ENCODE data around the gene RPS6KA3. TPM values are rescaled to one million over a fixed set of nuclear protein-coding genes. Genes with fewer than 3 reads are reported as not detected.

RPS6KA3 gene
- total RNA-seq, 1 donor from 2014 or later: 9.0 TPM

DNA sequence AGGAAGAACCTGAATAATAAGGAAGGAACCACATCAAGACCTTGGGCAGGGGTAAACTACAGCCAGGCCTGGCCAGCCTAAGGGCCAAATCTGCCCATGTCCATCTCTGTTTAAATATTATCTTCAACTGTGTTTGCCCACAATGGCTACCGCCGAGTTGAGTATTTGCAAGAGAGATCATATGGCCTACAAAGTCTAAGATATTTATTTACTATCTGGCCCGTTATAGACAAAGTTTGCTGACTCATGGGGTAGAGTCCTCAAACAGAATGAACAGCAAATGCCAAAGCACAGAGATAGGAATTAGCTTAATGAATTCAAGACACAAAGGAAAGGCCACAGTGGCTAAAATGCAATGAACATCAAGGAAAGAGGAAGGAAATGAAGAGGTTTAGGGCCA is 44.8 kb downstream of the RPS6KA3 start:
- Mint-ChIP-seq H3K4me3 (ENCODE audit: unreplicated experiment) (no peak overlapping the region), H3K27ac (ENCODE audit: unreplicated experiment) (no peak overlapping the region), H3K27me3 (ENCODE audit: unreplicated experiment) (no peaks in the 10 kb centered on the region), H3K36me3 (ENCODE audit: unreplicated experiment) (no peaks in the 10 kb centered on the region), H3K9me3 (ENCODE audit: unreplicated experiment) (no peaks in the 10 kb centered on the region), H3K4me1 (ENCODE audit: low read depth, unreplicated experiment) (no peaks in the 10 kb centered on the region)
- TF ChIP-seq, protein P1, sequence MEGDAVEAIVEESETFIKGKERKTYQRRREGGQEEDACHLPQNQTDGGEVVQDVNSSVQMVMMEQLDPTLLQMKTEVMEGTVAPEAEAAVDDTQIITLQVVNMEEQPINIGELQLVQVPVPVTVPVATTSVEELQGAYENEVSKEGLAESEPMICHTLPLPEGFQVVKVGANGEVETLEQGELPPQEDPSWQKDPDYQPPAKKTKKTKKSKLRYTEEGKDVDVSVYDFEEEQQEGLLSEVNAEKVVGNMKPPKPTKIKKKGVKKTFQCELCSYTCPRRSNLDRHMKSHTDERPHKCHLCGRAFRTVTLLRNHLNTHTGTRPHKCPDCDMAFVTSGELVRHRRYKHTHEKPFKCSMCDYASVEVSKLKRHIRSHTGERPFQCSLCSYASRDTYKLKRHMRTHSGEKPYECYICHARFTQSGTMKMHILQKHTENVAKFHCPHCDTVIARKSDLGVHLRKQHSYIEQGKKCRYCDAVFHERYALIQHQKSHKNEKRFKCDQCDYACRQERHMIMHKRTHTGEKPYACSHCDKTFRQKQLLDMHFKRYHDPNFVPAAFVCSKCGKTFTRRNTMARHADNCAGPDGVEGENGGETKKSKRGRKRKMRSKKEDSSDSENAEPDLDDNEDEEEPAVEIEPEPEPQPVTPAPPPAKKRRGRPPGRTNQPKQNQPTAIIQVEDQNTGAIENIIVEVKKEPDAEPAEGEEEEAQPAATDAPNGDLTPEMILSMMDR (IDR thresholded peaks at IDR 0.05; ENCODE audit: partially characterized antibody, unreplicated experiment): no peak
- DNase-seq: no peak

GRCh38 chrX:20218836-20219505 is 47.7 kb downstream of the RPS6KA3 start:
- Mint-ChIP-seq H3K4me1 (ENCODE audit: low read depth, unreplicated experiment) (no peaks in the 10 kb centered on the region), H3K9me3 (ENCODE audit: unreplicated experiment) (no peaks in the 10 kb centered on the region), H3K36me3 (ENCODE audit: unreplicated experiment) (no peaks in the 10 kb centered on the region), H3K27ac (ENCODE audit: unreplicated experiment) (no peak overlapping the region), H3K4me3 (ENCODE audit: unreplicated experiment) (no peak overlapping the region), H3K27me3 (ENCODE audit: unreplicated experiment) (no peaks in the 10 kb centered on the region)
- TF ChIP-seq, protein P1 (IDR thresholded peaks at IDR 0.05; ENCODE audit: partially characterized antibody, unreplicated experiment): no peak
- DNase-seq: no peak

- Mint-ChIP-seq H3K4me3 (ENCODE audit: unreplicated experiment) (no peak overlapping the region), H3K9me3 (ENCODE audit: unreplicated experiment) (no peaks in the 10 kb centered on the region), H3K27me3 (ENCODE audit: unreplicated experiment) (no peaks in the 10 kb centered on the region), H3K36me3 (ENCODE audit: unreplicated experiment) (no peaks in the 10 kb centered on the region), H3K4me1 (ENCODE audit: low read depth, unreplicated experiment) (no peaks in the 10 kb centered on the region), H3K27ac (ENCODE audit: unreplicated experiment) (no peak overlapping the region)
- TF ChIP-seq, protein P1 (IDR thresholded peaks at IDR 0.05; ENCODE audit: partially characterized antibody, unreplicated experiment): no peak
- DNase-seq: no peak
Measured at GRCh38 chrX:20217906-20218305, 48.8 kb downstream of the RPS6KA3 start.

GRCh38 chrX:20217271-20217670 is 49.4 kb downstream of the RPS6KA3 start:
- Mint-ChIP-seq H3K4me3 (ENCODE audit: unreplicated experiment) (no peak overlapping the region), H3K4me1 (ENCODE audit: low read depth, unreplicated experiment) (no peaks in the 10 kb centered on the region), H3K9me3 (ENCODE audit: unreplicated experiment) (no peaks in the 10 kb centered on the region), H3K36me3 (ENCODE audit: unreplicated experiment) (no peaks in the 10 kb centered on the region), H3K27ac (ENCODE audit: unreplicated experiment) (no peak overlapping the region), H3K27me3 (ENCODE audit: unreplicated experiment) (no peaks in the 10 kb centered on the region)
- DNase-seq: no peak
- TF ChIP-seq, protein P1 (IDR thresholded peaks at IDR 0.05; ENCODE audit: partially characterized antibody, unreplicated experiment): no peak

DNA sequence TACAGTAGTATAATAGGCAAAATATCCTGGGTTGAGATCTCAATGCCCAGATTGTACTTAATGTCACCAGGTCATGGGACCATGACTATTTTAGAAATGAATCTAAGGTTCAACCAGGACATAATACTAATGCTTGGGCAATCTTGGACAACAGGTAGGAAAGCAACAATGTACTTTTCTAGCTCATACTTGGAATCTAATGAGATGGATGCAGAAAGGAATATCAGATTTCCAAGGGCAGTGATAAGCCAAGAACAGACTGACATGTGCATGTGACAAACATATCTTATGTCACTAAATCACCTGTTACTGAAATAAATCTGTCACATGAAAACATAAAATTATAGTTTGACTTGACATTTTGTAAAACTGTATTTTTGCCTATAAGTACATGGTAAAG is 51.1 kb downstream of the RPS6KA3 start:
- Mint-ChIP-seq H3K36me3 (ENCODE audit: unreplicated experiment) (no peaks in the 10 kb centered on the region), H3K9me3 (ENCODE audit: unreplicated experiment) (no peaks in the 10 kb centered on the region), H3K27me3 (ENCODE audit: unreplicated experiment) (no peaks in the 10 kb centered on the region), H3K4me1 (ENCODE audit: low read depth, unreplicated experiment) (peaks cover 2% of the 10 kb centered on the region), H3K27ac (ENCODE audit: unreplicated experiment) (no peak overlapping the region), H3K4me3 (ENCODE audit: unreplicated experiment) (no peak overlapping the region)
- no peak for DNase-seq
- TF ChIP-seq, protein P1 (IDR thresholded peaks at IDR 0.05; ENCODE audit: partially characterized antibody, unreplicated experiment): no peak

Measured in glutamatergic neuron (in vitro differentiated cells).